Measurements from ENCODE around the gene MAP2K5.

Gene MAP2K5

GRCh38 chr15:67508407-67508806, 34.1 kb upstream of the MAP2K5 start (continued):
- TF ChIP-seq, protein P1, sequence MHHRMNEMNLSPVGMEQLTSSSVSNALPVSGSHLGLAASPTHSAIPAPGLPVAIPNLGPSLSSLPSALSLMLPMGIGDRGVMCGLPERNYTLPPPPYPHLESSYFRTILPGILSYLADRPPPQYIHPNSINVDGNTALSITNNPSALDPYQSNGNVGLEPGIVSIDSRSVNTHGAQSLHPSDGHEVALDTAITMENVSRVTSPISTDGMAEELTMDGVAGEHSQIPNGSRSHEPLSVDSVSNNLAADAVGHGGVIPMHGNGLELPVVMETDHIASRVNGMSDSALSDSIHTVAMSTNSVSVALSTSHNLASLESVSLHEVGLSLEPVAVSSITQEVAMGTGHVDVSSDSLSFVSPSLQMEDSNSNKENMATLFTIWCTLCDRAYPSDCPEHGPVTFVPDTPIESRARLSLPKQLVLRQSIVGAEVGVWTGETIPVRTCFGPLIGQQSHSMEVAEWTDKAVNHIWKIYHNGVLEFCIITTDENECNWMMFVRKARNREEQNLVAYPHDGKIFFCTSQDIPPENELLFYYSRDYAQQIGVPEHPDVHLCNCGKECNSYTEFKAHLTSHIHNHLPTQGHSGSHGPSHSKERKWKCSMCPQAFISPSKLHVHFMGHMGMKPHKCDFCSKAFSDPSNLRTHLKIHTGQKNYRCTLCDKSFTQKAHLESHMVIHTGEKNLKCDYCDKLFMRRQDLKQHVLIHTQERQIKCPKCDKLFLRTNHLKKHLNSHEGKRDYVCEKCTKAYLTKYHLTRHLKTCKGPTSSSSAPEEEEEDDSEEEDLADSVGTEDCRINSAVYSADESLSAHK (tag by site-specific recombination; IDR thresholded peaks at IDR 0.05) = no peak
- TF ChIP-seq ZNF449 (tag by site-specific recombination; IDR thresholded peaks at IDR 0.05) = no peak

- Histone ChIP-seq H3K4me3 (ENCODE audit: low read depth, low read length) (no peak overlapping the region), H3K9me3 (ENCODE audit: control insufficient read depth, insufficient read depth, low read depth, low read length) (no peaks in the 10 kb centered on the region), H3K4me1 (ENCODE audit: control insufficient read depth, insufficient read depth, low read length) (peaks cover 10% of the 10 kb centered on the region), H3K27ac (ENCODE audit: extremely low read depth, low read depth, low read length) (no peak overlapping the region), H3K36me3 (ENCODE audit: control insufficient read depth in 2 of 2, insufficient read depth in 1 of 2, low read length in 2 of 2) (peaks cover 3 to 6% of the 10 kb centered on the region in 2 experiments; a peak in 2 of 3 replicates)
- TF ChIP-seq ZNF514 (tag by site-specific recombination; IDR thresholded peaks at IDR 0.05) (no peak), ZNF747 (tag by site-specific recombination; IDR thresholded peaks at IDR 0.05) (no peak), ZFP37 (tag by site-specific recombination; IDR thresholded peaks at IDR 0.05) (no peak), ZBTB44 (tag by site-specific recombination; IDR thresholded peaks at IDR 0.05) (no peak), HOXC10 (CRISPR knock-in tag; IDR thresholded peaks at IDR 0.05) (no peak), ZFP41 (tag by site-specific recombination; IDR thresholded peaks at IDR 0.05; ENCODE audit: borderline replicate concordance) (no peak)
- TF ChIP-seq, protein P2, sequence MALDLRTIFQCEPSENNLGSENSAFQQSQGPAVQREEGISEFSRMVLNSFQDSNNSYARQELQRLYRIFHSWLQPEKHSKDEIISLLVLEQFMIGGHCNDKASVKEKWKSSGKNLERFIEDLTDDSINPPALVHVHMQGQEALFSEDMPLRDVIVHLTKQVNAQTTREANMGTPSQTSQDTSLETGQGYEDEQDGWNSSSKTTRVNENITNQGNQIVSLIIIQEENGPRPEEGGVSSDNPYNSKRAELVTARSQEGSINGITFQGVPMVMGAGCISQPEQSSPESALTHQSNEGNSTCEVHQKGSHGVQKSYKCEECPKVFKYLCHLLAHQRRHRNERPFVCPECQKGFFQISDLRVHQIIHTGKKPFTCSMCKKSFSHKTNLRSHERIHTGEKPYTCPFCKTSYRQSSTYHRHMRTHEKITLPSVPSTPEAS (tag by site-specific recombination; IDR thresholded peaks at IDR 0.05) = no peak
- TF ChIP-seq, protein P3, sequence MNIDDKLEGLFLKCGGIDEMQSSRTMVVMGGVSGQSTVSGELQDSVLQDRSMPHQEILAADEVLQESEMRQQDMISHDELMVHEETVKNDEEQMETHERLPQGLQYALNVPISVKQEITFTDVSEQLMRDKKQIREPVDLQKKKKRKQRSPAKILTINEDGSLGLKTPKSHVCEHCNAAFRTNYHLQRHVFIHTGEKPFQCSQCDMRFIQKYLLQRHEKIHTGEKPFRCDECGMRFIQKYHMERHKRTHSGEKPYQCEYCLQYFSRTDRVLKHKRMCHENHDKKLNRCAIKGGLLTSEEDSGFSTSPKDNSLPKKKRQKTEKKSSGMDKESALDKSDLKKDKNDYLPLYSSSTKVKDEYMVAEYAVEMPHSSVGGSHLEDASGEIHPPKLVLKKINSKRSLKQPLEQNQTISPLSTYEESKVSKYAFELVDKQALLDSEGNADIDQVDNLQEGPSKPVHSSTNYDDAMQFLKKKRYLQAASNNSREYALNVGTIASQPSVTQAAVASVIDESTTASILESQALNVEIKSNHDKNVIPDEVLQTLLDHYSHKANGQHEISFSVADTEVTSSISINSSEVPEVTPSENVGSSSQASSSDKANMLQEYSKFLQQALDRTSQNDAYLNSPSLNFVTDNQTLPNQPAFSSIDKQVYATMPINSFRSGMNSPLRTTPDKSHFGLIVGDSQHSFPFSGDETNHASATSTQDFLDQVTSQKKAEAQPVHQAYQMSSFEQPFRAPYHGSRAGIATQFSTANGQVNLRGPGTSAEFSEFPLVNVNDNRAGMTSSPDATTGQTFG (tag by site-specific recombination; IDR thresholded peaks at IDR 0.05; ENCODE audit: borderline replicate concordance) = no peak
- ChIA-PET POLR2A (interaction anchor here (0.6 kb wide), 1 partner anchor 11 kb away, joined by 3 read pairs; the partner anchor contains the start of gene C15orf61), CTCF (interaction anchor here (0.5 kb wide), 1 partner anchor 54 kb away, joined by 4 read pairs; no protein-coding TSS in a partner anchor)
These were observed 32.6 kb upstream of the MAP2K5 start for GRCh38 chr15:67509918-67510317.

GRCh38 chr15:67510597-67511190, 31.8 kb upstream of the MAP2K5 start:
- Histone ChIP-seq H3K4me1 (ENCODE audit: control insufficient read depth, insufficient read depth, low read length) (peaks cover 10% of the 10 kb centered on the region), H3K27ac (ENCODE audit: extremely low read depth, low read depth, low read length) (no peak overlapping the region), H3K36me3 (ENCODE audit: control insufficient read depth in 2 of 2, insufficient read depth in 1 of 2, low read length in 2 of 2) (peaks cover 5 to 6% of the 10 kb centered on the region in 2 experiments; a peak in 2 of 3 replicates), H3K4me3 (ENCODE audit: low read depth, low read length) (no peak overlapping the region), H3K9me3 (ENCODE audit: control insufficient read depth, insufficient read depth, low read depth, low read length) (no peaks in the 10 kb centered on the region)
- POLR2A ChIA-PET = interaction anchor here (0.6 kb wide), 1 partner anchor 10 kb away, joined by 3 read pairs; the partner anchor contains the start of gene C15orf61
- CTCF ChIA-PET = interaction anchor here (0.5 to 1.1 kb wide), 3 partner anchors 10 to 55 kb away, joined by 3 to 4 read pairs (median 3); no protein-coding TSS in a partner anchor
- TF ChIP-seq, protein P4, sequence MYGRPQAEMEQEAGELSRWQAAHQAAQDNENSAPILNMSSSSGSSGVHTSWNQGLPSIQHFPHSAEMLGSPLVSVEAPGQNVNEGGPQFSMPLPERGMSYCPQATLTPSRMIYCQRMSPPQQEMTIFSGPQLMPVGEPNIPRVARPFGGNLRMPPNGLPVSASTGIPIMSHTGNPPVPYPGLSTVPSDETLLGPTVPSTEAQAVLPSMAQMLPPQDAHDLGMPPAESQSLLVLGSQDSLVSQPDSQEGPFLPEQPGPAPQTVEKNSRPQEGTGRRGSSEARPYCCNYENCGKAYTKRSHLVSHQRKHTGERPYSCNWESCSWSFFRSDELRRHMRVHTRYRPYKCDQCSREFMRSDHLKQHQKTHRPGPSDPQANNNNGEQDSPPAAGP (tag by site-specific recombination; IDR thresholded peaks at IDR 0.05) = no peak
- no peak for TF ChIP-seq ZBTB11 (tag by site-specific recombination; conservative IDR thresholded peaks at IDR 0.05; ENCODE audit: low read depth)
- TF ChIP-seq, protein P5, sequence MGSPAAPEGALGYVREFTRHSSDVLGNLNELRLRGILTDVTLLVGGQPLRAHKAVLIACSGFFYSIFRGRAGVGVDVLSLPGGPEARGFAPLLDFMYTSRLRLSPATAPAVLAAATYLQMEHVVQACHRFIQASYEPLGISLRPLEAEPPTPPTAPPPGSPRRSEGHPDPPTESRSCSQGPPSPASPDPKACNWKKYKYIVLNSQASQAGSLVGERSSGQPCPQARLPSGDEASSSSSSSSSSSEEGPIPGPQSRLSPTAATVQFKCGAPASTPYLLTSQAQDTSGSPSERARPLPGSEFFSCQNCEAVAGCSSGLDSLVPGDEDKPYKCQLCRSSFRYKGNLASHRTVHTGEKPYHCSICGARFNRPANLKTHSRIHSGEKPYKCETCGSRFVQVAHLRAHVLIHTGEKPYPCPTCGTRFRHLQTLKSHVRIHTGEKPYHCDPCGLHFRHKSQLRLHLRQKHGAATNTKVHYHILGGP (tag by site-specific recombination; IDR thresholded peaks at IDR 0.05) = no peak
